Fibroblast of gingiva (primary cell): Measurements from ENCODE around the gene COL23A1.

Source experiments
- DNase-seq: peaks from one replicate; pipeline ENCODE4 v3.0.0-alpha.2; 2011; ENCODE audit warnings: low read depth

COL23A1 gene

GRCh38 chr5:178392931-178393394 is 197.2 kb downstream of the COL23A1 start:
- no peak for DNase-seq

GRCh38 chr5:178392386-178392785 is 197.8 kb downstream of the COL23A1 start:
- DNase-seq, result no peak

GRCh38 chr5:178391480-178391879 is 198.7 kb downstream of the COL23A1 start:
- no peak for DNase-seq

GRCh38 chr5:178389796-178390195 is 200.4 kb downstream of the COL23A1 start:
- no peak for DNase-seq

- no peak for DNase-seq
Measured at GRCh38 chr5:178389026-178389729, 201.0 kb downstream of the COL23A1 start.

GRCh38 chr5:178388386-178389025 is 201.7 kb downstream of the COL23A1 start:
- peak; percentile 29 for DNase-seq

GRCh38 chr5:178387856-178388190 is 202.4 kb downstream of the COL23A1 start:
- DNase-seq, result no peak

GRCh38 chr5:178387061-178387855 is 202.9 kb downstream of the COL23A1 start:
- DNase-seq, result no peak

- DNase-seq, result no peak
Measured at GRCh38 chr5:178386336-178386931, 203.8 kb downstream of the COL23A1 start.

GRCh38 chr5:178385496-178385890 is 204.7 kb downstream of the COL23A1 start:
- DNase-seq, result no peak

GRCh38 chr5:178384816-178385495 is 205.2 kb downstream of the COL23A1 start:
- DNase-seq, result no peak

- no peak for DNase-seq
Measured at GRCh38 chr5:178383919-178384815, 206.0 kb downstream of the COL23A1 start.

- DNase-seq, result no peak
Measured at GRCh38 chr5:178383301-178383918, 206.8 kb downstream of the COL23A1 start.

- no peak for DNase-seq
Measured at GRCh38 chr5:178382754-178383164, 207.4 kb downstream of the COL23A1 start.

GRCh38 chr5:178381921-178382695 is 208.1 kb downstream of the COL23A1 start:
- no peak for DNase-seq

GRCh38 chr5:178381206-178381605 is 209.0 kb downstream of the COL23A1 start:
- DNase-seq, result no peak

- no peak for DNase-seq
Measured at GRCh38 chr5:178380541-178381074, 209.6 kb downstream of the COL23A1 start.

- DNase-seq, result no peak
Measured at GRCh38 chr5:178380086-178380485, 210.1 kb downstream of the COL23A1 start.
